GM23338 (cell line): ENCODE results near the gene KIF17. TPM values are rescaled to one million over a fixed set of nuclear protein-coding genes. Genes with fewer than 3 reads are reported as not detected.

Source experiments
- CREB1 ChIP-seq: fragments of 250-450 bp; sonication (Bioruptor Pico); IDR thresholded peaks from 2 replicates; pipeline ENCODE4 v1.5.0; 2020; ENCODE audit warnings: low read depth, mild to moderate bottlenecking, moderate library complexity
- CTCF ChIP-seq, 2 experiments: fragments of 200-600 bp in 1 of 2; sonication (generic) in 1 of 2; conservative IDR thresholded peaks; 2 replicates each; pipeline versions ENCODE4 v1.5.1 to v1.6.1; 2016 to 2017; ENCODE audit warnings: antibody characterized with exemption in 2 of 2, low read depth in 2 of 2, mild to moderate bottlenecking in 2 of 2, moderate library complexity in 1 of 2
- EZH2 ChIP-seq: fragments of 200-600 bp; sonication (generic); IDR thresholded peaks from one replicate; pipeline ENCODE4 v1.8.0; 2017; ENCODE audit warnings: antibody characterized with exemption, mild to moderate bottlenecking, low read depth; ENCODE audit not compliant: unreplicated experiment
- EZH2phosphoT487 ChIP-seq: fragments of 200-600 bp; sonication (generic); IDR thresholded peaks from one replicate; pipeline ENCODE4 v1.8.1; 2018; ENCODE audit warnings: antibody characterized with exemption; ENCODE audit not compliant: unreplicated experiment
- JUNB ChIP-seq: IDR thresholded peaks from one replicate; pipeline ENCODE4 v1.6.1; 2016; ENCODE audit warnings: antibody characterized with exemption; ENCODE audit not compliant: unreplicated experiment
- POLR2AphosphoS5 ChIP-seq: IDR thresholded peaks from 2 replicates; pipeline ENCODE4 v1.6.1; 2016; ENCODE audit warnings: antibody characterized with exemption, low read depth
- REST ChIP-seq: IDR thresholded peaks from one replicate; pipeline ENCODE4 v1.6.1; 2018; ENCODE audit warnings: antibody characterized with exemption; ENCODE audit not compliant: unreplicated experiment
- ZNF462 ChIP-seq: fragments of 250-450 bp; sonication (Bioruptor Pico); IDR thresholded peaks from 2 replicates; pipeline ENCODE4 v1.5.0; 2020; ENCODE audit warnings: mild to moderate bottlenecking, moderate library complexity
- polyA plus RNA-seq: library from polyadenylated mRNA; unstranded; fragments of >200 nt; fragmentation: Nextera tagmentation; extraction: Ambion mirVana; gene quantifications from 2 replicates; pipeline ENCODE4 v1.2.1, GENCODE V29; 2016
- total RNA-seq: library from RNA; depleted of rRNA; stranded (reverse); fragments of >200 nt; shearing (Covaris generic); gene quantifications from 2 replicates; pipeline ENCODE4 v1.2.3, GENCODE V29; 2014

The KIF17 gene
- total and polyA plus RNA-seq, 2 experiments from 2014 or later, result 5.9 to 18.6 TPM

- TF ChIP-seq ZNF462 (CRISPR knock-in tag) (no peak), CTCF (conservative IDR thresholded peaks at IDR 0.05; ENCODE audit: low read depth in 2 of 2) (no peak), EZH2 (no peak), REST (no peak), JUNB (no peak), EZH2phosphoT487 (no peak), POLR2AphosphoS5 (no peak), CREB1 (no peak)
Measured at GRCh38 chr1:20624709-20625108, 93.1 kb downstream of the KIF17 start (continued).
